Measurements from ENCODE around the gene CDHR2.
"Not testable (repeated sequence)": the region's sequence is repeated elsewhere in the genome, so short reads cannot be mapped to it uniquely, and the experiment has no call there.

Gene CDHR2

DNA sequence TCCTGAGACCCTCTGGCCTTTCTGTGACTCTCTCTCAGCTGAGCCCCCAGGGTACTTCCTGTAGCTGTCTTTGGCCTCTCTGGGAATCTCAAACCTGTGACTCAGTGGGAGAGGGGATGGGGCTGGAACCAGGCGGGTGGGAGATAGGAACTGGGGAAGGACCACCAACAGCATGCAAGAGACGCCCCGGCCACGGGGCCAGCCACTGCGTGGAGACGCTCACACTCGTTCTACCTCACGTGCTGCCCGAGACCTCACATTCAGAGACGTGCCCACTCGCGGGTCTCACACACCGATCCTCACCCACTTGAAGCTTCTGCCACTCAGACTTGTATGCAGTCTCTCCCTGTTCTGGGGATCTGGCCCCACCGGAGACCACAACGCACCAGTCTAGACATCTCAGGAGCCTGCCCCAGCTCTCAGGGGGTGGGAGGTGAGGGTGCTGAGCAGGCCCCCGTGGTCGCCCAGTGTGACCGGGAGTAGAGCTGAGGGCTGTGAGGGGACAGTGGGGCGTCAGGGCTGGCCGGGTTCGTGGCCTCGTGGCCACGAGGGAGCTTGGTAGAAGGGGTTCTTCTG is 47.0 kb downstream of the CDHR2 start:
- no peak for DNase-seq (ENCODE audit: low read depth)

DNA sequence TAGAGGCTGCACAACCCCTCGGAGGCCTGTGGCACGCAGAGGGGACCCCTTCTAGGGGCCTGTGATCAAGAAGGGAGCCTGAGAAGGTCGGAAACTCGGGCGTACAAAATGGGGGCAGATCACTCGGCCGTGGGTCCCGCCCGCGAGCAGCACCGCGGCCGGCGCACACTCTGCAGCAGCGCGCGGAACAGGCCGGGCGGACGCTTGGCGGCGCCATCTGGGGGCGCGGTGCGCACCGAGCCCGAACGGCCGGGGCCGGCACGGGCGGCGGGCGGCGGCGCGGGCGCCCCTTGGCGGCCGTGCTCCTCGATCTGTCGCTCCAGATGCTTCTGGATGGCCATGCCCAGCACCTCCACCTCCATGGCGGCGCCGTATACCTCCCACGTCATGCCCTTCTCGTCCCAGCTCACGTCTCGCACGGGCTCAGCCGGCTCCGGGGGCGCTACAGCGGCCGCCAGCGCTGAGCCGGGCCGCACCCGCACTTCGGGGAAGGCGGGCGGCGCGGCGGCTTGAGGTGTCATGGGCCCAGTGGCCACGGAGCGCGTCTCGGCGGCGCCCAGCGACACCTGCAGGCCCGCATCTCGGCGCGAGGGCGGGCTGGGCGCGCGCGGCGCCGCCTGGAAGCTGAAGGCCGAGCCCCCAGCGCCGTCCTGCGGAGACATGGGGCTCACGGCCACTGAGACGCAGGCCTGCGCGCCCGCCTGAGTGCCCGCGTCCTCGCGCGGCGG is 47.7 kb downstream of the CDHR2 start:
- DNase-seq (ENCODE audit: low read depth) = peak; percentile 55

DNA sequence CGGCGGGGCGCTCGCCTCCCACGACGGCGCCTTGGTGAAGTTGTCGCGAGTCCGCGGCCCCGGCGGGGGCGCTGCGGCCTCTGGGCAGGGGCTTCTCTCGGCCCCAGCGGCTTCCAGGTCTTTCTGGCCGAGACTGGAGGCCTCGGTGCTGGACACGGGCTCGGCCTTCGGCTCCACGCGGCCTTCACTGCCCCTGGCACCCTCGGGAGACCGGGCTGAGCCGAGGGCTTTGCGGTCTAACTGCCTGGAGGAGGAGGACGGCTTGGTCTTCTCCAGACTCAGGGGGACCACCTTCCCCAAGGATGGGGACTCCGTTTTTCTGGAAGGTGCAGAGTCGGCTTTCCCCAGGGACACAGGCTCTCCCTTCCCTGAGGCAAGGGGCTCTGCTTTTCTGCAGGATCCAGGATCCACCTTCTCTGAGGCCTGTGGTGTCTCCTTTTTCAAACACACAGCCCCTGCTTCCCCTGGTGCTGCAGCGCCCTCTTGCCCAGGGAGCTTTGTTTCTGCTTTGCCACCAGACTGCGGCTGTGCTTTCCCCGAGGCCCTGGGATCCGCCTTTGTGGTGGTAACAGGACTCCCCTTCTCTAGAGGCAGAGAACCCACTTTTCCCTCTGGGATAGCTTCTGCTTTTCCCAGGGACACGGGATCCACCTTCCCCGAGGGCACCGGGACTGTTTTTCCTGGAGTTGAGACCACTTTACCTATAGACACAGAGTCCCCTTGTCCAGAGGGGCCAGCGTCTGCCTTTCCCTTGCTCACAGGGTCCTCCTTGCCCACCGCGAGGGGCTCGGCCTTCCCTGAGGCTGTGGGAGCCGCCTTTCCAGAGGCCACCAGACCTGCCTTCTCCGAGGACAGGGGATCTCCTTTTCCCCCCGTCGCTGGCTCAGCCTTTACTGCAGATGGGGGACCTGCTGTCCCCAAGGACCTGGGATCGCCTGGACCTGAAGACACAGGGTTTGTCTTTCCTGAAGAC is 48.6 kb downstream of the CDHR2 start:
- no peak for DNase-seq (ENCODE audit: low read depth)

DNA sequence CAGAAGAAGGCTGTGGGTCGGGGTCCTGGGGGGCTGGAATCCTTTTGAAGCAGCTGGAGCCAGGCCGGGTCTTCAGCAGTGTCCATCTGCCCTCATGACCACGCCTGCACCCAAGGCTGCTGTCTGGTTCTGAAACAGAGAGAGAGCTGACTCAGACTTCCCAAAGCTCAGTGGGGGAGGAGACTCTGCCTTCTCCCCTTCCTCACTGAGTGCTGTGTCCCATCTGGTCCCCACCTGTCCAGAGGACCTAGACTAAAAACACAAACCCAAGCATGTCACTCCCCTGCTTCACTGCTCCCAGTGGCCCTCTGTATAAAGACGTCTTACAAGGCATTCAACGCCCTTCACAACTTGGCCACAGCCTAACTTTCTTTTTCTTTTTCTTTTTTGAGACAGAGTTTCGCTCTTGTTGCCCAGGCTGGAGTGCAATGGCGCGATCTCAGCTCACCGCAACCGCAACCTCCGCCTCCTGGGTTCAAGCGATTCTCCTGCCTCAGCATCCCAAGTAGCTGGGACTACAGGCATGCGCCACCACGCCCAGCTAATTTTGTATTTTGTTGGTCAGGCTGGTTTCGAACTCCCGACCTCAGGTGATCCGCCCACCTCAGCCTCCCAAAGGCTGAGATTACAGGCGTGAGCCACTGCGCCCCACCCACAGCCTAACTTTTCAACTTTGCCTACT is 50.7 kb downstream of the CDHR2 start:
- DNase-seq (ENCODE audit: low read depth) = not testable (repeated sequence)

DNA sequence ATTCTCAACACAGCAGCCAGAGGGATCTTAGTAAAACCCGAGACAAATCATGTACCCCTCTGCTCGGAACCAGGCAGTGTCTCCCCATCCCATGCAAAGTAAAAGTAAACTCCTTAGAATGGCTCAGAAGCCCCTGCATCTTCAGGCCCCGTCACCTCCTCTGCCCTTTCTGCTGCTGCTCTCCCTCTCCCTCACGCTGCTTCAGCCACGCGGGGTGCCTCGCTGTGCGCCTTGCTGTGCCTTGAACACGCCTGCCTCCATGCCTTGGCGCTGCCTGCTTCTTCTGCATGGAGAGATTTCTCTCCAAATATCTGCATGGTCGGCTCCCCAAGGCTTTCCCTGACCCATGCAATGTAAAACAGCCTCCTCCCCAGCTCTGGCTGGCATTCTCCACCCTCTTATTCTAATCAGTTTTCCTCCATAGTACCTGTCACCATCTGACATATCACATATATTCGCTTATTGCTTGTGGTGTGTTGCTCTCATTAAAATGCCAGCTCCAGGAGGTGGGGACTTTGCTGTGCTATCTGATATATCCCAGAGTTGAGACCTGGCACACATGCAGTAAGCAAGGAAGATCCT is 52.9 kb downstream of the CDHR2 start:
- DNase-seq (ENCODE audit: low read depth) = no peak

DNA sequence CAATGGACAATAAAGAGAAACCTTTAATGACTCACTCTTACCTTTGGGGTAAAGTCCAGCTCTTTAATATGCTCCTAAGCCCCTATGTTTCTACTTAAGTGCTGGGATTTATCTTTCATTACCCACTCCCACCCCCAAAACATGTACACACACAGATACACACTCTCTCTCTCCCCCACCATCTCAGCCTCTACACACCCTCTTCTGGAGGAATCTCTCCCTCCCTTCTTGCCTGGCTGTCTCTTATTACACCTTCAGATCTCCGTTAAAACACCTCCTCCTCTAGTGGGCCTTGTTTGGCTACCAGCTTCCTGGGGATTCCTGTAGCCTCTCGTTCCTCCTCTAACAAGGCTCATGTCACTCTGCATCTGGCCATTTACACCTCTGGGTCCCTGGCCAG is 53.9 kb downstream of the CDHR2 start:
- no peak for DNase-seq (ENCODE audit: low read depth)

DNA sequence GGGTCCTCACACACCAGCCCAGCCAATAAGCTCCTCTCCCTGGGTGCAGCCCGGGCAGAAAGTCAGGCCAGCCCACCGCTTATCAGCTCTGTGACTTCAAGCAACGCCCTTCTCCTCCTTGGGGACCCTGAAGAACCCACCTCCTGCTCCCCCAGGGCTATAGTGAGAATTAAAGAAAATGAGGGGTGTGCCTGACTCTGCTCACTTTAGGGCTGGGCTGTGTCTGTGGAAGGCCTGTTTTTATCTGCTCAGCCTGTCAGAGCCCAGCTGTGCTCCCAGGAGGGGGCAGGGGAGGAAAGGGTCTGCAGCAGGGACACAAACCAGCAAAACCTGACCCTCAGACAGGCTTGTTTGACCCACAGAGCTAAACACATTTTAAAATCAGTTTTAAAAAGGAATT is 56.9 kb downstream of the CDHR2 start:
- DNase-seq (ENCODE audit: low read depth) = no peak

DNA sequence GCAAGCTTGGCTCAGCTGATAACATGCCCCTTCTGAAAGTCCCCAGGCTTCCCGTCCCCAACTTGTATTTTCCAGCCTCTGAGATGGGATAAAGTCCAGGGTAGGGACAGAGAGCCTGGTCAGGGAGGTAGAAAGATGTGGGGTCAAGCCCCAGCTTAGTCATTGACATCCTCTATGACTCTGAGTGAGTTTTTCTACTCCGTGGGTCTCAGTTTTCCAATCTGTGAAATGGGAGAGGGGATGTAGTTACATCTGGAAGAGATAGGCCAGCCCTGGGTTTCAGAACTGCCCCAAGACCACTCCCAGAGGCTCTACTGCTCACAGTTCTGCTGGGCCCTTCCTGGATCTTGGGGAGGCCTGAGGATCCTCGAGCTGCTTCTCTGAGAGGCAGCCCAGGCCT is 57.7 kb downstream of the CDHR2 start:
- no peak for DNase-seq (ENCODE audit: low read depth)

DNA sequence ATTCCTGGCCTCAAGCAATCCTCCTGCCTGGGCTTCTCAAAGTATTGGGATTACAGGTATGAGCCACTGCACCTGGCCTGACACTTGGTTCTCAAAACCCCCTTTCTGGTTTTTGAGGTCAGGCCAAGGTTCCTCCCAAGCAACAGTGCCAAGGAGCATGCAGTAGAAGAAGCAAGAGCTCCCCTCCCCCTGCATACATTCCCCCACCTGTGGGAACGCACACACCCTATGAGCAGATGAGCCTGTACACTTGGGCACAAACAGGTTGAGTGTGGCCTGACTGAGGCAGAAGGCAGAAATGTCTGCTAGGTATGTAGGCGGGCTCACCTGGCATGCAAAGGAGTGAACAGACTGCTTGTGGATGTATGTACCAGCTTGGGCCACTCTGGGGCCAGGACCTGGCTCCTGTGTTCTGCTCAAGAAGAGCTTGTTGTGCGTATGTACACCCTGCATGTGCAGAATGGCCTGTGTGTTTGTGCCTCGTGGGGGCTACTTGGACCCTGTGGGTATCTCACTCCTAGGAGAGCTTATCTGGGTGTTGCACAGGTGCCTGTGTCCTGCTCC is 59.1 kb downstream of the CDHR2 start:
- no peak for DNase-seq (ENCODE audit: low read depth)

DNA sequence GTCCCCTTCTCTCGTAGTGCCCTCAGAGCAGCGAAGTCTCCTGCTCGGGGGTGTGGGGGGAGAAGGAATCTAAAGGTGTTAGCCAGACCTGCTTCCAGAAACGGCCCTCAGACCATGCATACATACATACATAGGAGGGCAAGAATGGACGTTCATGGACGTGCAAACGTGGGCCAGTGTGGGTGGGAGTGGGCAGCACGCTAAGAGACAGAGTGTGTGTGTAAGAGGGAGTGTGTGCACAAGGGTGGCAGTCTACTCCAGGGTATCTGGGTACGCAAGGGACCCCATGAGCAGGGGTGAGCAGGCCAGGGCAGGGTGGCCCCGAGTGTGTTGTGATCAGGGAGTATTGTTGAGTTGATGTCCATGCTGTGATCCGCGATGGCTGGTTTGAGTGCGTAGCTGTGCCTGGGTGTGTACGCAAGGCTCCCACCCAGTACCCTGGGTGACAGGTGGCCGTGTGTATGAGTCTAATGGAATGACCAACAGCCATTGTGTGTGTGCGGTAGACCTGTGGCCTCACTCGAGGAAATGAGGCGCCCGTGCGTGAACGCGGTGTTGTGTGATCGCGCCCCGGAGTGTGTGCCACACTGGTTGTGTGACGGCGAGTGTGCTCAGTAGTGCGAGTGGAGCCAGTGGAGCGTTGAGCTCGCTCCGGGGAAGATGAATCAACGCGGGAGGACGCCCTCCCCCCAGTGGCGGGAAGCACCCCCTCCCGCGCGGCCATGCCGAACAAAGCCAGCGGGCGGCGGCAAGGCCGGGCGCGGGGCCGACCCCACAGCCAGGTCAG is 60.0 kb downstream of the CDHR2 start:
- DNase-seq (ENCODE audit: low read depth) = no peak

DNA sequence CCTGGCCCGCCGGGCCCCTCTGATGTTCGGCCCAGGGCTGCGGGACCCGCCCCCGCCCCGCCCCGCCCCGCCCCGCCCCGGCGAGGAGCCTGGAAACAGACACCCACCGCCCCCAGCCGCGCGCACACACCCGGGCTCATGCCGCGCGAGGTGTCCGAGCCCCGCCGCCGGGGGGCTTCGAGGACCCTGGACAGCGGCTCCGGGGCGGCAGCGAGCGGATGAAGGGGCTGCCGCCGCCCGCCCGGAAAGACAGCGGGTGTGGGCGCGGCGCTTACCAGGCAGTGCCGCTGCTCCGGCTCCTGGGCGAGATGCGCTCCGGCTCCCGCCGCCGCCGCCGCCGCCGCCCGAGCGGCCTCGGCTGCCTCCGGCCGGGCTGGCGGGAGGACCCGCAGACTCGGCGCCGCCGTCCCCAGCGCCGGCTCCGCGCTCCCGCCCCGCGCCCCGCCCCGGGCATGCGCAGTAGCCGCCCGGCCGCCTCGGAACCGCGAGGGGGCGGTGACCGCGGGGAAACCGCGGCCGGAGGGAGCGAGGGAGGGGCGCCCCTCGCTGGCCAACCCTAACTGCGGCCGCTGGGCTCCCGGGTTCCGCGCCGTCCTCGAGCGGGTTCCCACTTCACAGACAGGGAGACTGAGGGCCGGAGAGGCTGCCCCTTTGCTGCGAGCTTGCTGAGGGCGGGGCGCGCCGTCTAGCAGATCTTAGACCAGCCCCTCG is 60.7 kb downstream of the CDHR2 start, which contains the start of gene GPRIN1:
TSS of gene GPRIN1 (minus strand) at position 433 of the 711 bp plus-strand sequence. CDS start 10,322 bp downstream, outside the sequence.
- DNase-seq (ENCODE audit: low read depth) = peak; percentile 41

DNA sequence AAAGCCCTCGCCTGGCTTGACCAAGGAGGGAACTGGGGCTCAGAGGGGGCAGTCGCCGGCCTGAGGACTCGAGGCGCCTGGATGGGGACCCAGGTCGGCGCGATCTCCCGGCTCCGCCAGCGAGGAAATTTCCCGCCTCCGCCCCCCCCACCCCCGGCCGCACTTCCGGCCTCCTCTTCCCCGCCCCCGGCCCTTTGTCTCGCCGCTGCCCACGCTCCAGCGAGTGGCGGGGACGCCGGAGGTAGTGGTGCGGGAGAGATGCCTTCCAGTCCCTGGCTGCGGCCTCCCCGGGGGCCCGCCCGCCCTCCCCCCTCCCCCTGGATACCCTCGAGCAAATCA is 61.3 kb downstream of the CDHR2 start:
- DNase-seq (ENCODE audit: low read depth) = no peak

DNA sequence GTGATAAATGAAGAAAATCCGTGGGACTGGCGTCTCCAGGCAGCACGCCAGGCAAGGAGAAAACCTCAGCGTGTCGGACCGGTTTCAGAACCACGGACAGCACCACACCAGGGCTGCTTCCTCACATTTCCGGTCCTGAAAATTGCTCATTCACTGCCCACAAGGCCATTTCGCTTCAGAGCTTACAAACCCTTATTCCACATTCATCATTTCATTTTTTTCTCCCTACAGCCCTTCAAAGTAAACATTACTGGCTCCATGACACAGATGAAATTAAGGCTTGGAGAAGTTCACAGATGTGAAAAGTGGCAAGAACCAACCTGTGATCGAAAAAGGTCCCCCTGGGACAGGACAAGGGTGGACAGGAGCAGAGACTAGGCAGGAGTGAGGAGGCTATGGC is 62.3 kb downstream of the CDHR2 start:
- DNase-seq (ENCODE audit: low read depth) = peak; percentile 42

DNA sequence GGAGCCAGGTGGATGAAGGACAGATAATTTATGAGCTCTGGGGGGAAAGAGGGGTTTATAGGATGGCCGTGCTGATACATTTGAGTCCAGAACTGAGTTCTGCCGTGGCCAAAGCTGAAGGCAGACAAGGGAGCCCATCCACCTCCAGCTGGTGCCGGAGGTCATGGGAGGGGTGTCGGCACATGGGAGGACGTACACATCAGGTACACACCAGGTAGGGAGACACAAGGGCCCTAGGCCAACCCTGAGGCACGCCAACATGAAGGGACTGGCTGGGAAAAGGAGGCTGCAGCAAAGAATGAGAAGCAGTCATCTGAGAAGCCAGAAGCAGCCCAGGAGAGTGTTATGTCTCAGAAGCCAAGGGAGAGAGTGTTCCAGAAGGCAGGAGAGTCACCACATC is 62.9 kb downstream of the CDHR2 start:
- DNase-seq (ENCODE audit: low read depth) = no peak

DNA sequence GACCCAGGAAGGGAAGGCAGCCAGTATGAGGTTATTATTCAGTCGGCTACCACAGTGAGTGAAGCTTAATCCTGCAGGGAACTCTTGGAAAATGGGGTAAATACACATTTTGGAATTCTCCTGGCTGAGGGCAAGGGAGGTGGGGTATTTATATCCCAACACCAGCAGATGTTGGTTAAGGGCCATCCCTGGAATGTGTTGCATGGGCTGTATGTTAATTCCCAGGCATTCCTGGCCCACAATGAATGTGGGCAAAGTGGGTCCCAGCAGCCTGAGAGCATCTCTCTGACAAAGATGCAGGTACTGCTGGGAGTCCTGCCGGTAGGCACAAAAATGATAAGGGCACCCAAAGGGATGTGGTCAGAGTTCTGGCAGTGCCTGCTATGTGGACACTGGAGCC is 63.7 kb downstream of the CDHR2 start:
- no peak for DNase-seq (ENCODE audit: low read depth)

DNA sequence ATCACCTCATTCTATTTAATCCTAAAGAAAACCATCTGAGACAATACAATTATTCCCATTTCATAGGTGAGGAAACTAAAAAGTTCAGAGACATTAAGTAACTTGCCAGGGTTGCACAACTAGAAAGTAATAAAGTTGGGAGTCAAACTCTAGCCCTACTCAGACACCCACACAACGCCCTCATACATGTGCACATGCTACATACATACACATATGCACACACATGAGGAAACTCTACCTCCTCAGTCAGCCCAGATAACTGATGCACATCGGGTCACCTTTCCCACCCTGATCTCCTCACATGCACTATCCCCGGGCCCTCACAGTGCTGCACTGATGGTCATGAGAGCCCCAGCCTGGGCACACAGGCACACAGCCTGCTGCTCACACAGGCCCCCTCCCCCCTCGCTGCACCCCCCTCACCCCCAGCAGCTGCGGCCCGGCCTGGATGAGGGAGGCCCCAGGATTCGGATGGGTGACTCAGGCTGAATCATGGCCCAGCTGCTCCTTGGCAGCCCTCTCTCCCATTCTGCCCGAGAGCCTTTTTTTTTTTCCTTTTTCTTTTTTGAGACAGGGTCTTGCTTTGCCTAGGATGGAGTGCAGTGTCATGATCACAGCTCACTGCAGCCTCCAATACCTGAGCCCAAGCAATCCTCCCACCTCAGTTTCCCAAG is 65.8 kb downstream of the CDHR2 start:
- no peak for DNase-seq (ENCODE audit: low read depth)

DNA sequence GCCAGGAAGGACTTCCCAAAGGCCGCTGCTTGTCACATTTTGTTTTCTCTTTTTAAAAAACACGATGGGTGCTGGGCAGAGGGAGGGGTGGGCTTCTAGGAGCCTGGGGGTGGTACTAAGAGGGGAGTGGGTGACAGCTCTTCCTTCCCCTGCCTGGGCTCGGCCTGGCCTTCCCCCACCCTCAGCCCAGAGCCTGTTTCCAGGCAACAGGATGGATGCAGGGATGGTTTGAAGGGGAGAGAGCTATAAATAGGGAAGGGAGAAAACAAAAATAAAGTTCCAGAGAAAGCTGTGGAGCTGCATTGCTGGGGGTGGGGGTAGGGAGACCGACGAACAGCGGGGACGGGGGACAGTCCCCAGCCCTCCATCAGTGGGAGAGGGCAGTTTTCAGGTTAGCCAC is 67.4 kb downstream of the CDHR2 start:
- DNase-seq (ENCODE audit: low read depth) = no peak

DNA sequence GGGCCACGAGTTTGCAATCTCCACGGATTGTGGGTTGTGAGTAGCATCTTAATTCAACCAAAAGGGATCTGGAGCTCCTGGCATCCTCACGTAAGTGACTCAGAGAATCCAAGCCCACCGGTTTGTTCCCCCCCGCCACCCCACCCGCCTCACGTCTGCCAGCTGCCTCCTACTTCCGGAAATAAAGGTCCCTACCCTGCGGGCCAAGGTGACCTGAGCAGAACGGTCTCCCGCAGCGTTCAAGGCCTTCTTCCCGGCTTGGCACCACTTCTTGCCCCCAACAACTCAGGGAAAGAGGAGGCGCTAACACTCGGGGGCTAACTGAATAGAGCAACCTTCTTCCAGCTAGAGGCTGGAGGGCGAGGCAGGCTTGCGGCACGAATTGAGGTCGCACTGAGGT is 69.6 kb downstream of the CDHR2 start:
- no peak for DNase-seq (ENCODE audit: low read depth)

DNA sequence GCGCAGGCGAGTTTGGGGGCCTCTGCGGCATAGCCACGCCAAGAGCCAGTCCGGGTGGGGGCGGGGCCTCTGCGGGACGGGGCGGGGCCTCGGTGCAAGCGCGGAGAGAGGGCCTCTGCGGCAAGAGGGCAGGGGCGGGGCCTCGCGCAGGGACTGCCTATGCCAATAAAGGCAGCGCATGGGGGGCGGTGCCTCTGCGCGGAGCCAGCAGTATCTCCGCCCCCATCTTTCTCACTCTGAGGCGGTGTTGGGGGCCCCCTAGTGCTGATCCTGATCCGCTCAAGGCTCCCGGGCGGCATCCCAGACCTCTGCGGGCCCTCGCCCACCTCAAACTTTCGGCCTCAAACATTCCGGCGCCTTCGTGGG is 70.0 kb downstream of the CDHR2 start:
- DNase-seq (ENCODE audit: low read depth) = peak; percentile 52
